HCT116 (cell line): ENCODE results near the gene TM7SF2.

Experiments used
- EGR1 ChIP-seq: IDR thresholded peaks from 2 replicates; pipeline ENCODE4 v1.6.1; 2012; ENCODE audit warnings: low read depth
- EZH2 ChIP-seq: fragments of 200-600 bp; sonication (generic); IDR thresholded peaks from 2 replicates; pipeline ENCODE4 v1.6.1; 2017; ENCODE audit warnings: antibody characterized with exemption, mixed run types
- POLR2A ChIP-seq: IDR thresholded peaks from 2 replicates; pipeline ENCODE4 v1.7.0; 2011; ENCODE audit warnings: borderline replicate concordance; ENCODE audit not compliant: insufficient read depth, insufficient read length; ENCODE audit errors: extremely low read depth
- POLR2AphosphoS5 ChIP-seq: IDR thresholded peaks from 2 replicates; pipeline ENCODE4 v1.6.1; 2011; ENCODE audit warnings: mild to moderate bottlenecking, low read depth, low read length, moderate library complexity
- SIN3A ChIP-seq: IDR thresholded peaks from 2 replicates; pipeline ENCODE4 v1.6.1; 2012; ENCODE audit warnings: low read depth
- SRF ChIP-seq: IDR thresholded peaks from 2 replicates; pipeline ENCODE4 v1.6.1; 2012; ENCODE audit warnings: low read depth
- YY1 ChIP-seq: IDR thresholded peaks from 2 replicates; pipeline ENCODE4 v1.6.1; 2011; ENCODE audit warnings: low read length, low read depth, moderate library complexity, mild to moderate bottlenecking; ENCODE audit not compliant: insufficient replicate concordance; ENCODE audit errors: extremely low read depth
- TF ChIP-seq, protein P1 (sequence below), 3 experiments: fragments of 200-600 bp in 1 of 3; sonication (generic) in 1 of 3; IDR thresholded peaks in 2 of 3; conservative IDR thresholded peaks in 1 of 3; 2 replicates each; pipeline ENCODE4 v1.5.1; 2012 to 2017; ENCODE audit warnings: low read depth in 2 of 3, low read length in 2 of 3, antibody characterized with exemption in 1 of 3, borderline replicate concordance in 1 of 3, control low read depth in 1 of 3, mild to moderate bottlenecking in 1 of 3, mixed read lengths in 1 of 3, mixed run types in 1 of 3, moderate library complexity in 1 of 3; ENCODE audit not compliant: insufficient read depth in 1 of 3
- TF ChIP-seq, protein P2 (sequence below): IDR thresholded peaks from 2 replicates; pipeline ENCODE4 v1.6.1; 2011; ENCODE audit warnings: mild to moderate bottlenecking, low read length, moderate library complexity; ENCODE audit not compliant: insufficient replicate concordance; ENCODE audit errors: extremely low read depth

GRCh38 chr11:65102142-65103095 lies 9.3 kb upstream of the TM7SF2 start:
- no peak for TF ChIP-seq EZH2
- TF ChIP-seq POLR2A, result no peak
- TF ChIP-seq, protein P1, sequence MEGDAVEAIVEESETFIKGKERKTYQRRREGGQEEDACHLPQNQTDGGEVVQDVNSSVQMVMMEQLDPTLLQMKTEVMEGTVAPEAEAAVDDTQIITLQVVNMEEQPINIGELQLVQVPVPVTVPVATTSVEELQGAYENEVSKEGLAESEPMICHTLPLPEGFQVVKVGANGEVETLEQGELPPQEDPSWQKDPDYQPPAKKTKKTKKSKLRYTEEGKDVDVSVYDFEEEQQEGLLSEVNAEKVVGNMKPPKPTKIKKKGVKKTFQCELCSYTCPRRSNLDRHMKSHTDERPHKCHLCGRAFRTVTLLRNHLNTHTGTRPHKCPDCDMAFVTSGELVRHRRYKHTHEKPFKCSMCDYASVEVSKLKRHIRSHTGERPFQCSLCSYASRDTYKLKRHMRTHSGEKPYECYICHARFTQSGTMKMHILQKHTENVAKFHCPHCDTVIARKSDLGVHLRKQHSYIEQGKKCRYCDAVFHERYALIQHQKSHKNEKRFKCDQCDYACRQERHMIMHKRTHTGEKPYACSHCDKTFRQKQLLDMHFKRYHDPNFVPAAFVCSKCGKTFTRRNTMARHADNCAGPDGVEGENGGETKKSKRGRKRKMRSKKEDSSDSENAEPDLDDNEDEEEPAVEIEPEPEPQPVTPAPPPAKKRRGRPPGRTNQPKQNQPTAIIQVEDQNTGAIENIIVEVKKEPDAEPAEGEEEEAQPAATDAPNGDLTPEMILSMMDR (IDR thresholded peaks at IDR 0.05 in 2 of 3, conservative IDR thresholded peaks at IDR 0.05 in 1 of 3; ENCODE audit: borderline replicate concordance in 1 of 3, insufficient read depth in 1 of 3, low read depth in 2 of 3, low read length in 2 of 3), result no peak
- TF ChIP-seq YY1, result no peak
- TF ChIP-seq SRF, result no peak
- TF ChIP-seq, protein P2, sequence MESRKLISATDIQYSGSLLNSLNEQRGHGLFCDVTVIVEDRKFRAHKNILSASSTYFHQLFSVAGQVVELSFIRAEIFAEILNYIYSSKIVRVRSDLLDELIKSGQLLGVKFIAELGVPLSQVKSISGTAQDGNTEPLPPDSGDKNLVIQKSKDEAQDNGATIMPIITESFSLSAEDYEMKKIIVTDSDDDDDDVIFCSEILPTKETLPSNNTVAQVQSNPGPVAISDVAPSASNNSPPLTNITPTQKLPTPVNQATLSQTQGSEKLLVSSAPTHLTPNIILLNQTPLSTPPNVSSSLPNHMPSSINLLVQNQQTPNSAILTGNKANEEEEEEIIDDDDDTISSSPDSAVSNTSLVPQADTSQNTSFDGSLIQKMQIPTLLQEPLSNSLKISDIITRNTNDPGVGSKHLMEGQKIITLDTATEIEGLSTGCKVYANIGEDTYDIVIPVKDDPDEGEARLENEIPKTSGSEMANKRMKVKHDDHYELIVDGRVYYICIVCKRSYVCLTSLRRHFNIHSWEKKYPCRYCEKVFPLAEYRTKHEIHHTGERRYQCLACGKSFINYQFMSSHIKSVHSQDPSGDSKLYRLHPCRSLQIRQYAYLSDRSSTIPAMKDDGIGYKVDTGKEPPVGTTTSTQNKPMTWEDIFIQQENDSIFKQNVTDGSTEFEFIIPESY, result no peak
- TF ChIP-seq POLR2AphosphoS5, result no peak
- no peak for TF ChIP-seq SIN3A
- no peak for TF ChIP-seq EGR1
